Measurements from ENCODE around the gene MYLK2.

MYLK2 gene

DNA sequence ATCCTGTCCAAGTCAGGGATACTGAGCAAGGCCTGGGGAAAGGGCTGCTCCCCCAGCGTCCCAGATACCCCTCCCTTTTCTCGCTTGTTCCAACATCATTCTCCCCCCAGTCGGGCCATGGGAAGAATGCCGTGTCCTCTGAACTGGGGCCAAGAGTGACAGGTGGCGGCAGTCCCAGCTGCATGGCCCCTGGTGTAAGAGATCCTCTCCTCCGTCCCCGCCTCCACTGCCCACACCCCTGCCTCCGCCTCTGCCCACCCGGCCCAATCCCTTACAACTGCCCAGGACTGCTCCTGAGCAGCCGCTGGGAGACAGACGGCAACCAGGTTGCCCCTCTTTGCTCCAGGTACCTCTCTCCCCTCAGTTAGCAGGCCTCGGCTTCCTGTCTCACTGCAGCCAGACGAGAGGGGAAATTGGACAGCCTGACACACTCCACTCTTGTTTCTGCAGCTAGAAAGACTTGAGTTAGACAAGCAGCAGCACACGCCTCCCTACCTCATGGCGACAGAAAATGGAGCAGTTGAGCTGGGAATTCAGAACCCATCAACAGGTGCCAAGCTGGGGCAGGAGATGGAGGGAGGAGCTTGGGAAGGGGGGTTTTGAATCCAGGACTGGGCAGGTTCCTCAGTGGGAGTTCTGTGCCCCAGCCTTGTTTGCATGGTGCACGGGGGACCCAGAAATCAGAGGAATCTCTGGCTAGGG, at the start of gene MYLK2:
Gene MYLK2, plus strand, starts transcription at position 274 of the 702 bp plus-strand sequence. Its CDS starts 225 bp downstream, at position 499.
- ATAC-seq = no peak

DNA sequence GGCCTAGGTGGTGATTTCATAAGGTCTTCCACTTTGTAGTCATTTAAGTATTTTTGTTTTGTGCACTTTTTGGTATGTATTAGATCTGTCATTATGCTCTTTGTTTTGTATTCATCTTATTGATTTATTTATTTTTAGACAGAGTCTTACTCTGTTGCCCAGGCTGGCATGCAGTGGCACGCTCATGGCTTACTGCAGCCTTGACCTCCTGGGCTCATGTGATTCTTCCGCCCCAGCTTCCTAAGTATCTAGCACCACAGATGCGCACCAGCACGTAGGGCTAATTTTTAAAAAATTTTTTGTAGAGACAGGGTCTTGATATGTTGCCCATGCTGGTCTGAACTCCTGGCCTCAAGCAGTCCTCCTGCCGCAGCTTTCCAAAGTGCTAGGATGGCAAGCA, 49.5 kb upstream of the MYLK2 start:
- no peak for ATAC-seq
- TF ChIP-seq, protein P1, sequence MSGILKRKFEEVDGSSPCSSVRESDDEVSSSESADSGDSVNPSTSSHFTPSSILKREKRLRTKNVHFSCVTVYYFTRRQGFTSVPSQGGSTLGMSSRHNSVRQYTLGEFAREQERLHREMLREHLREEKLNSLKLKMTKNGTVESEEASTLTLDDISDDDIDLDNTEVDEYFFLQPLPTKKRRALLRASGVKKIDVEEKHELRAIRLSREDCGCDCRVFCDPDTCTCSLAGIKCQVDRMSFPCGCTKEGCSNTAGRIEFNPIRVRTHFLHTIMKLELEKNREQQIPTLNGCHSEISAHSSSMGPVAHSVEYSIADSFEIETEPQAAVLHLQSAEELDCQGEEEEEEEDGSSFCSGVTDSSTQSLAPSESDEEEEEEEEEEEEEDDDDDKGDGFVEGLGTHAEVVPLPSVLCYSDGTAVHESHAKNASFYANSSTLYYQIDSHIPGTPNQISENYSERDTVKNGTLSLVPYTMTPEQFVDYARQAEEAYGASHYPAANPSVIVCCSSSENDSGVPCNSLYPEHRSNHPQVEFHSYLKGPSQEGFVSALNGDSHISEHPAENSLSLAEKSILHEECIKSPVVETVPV (CRISPR knock-in tag; IDR thresholded peaks at IDR 0.05) = no peak
- TF ChIP-seq GLIS3 (CRISPR knock-in tag; IDR thresholded peaks at IDR 0.05) (no peak), ESRRG (CRISPR knock-in tag; IDR thresholded peaks at IDR 0.05) (no peak), CSDC2 (CRISPR knock-in tag; IDR thresholded peaks at IDR 0.05) (no peak), ZNF8 (CRISPR knock-in tag; IDR thresholded peaks at IDR 0.05) (no peak), OSR1 (CRISPR knock-in tag; IDR thresholded peaks at IDR 0.05) (no peak), SNAI2 (CRISPR knock-in tag; IDR thresholded peaks at IDR 0.05) (no peak), PPARA (CRISPR knock-in tag; IDR thresholded peaks at IDR 0.05; ENCODE audit: borderline replicate concordance) (no peak)
- TF ChIP-seq, protein P2, sequence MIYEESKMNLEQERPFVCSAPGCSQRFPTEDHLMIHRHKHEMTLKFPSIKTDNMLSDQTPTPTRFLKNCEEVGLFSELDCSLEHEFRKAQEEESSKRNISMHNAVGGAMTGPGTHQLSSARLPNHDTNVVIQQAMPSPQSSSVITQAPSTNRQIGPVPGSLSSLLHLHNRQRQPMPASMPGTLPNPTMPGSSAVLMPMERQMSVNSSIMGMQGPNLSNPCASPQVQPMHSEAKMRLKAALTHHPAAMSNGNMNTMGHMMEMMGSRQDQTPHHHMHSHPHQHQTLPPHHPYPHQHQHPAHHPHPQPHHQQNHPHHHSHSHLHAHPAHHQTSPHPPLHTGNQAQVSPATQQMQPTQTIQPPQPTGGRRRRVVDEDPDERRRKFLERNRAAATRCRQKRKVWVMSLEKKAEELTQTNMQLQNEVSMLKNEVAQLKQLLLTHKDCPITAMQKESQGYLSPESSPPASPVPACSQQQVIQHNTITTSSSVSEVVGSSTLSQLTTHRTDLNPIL (CRISPR knock-in tag; IDR thresholded peaks at IDR 0.05; ENCODE audit: low read depth) = no peak
- TF ChIP-seq, protein P3, sequence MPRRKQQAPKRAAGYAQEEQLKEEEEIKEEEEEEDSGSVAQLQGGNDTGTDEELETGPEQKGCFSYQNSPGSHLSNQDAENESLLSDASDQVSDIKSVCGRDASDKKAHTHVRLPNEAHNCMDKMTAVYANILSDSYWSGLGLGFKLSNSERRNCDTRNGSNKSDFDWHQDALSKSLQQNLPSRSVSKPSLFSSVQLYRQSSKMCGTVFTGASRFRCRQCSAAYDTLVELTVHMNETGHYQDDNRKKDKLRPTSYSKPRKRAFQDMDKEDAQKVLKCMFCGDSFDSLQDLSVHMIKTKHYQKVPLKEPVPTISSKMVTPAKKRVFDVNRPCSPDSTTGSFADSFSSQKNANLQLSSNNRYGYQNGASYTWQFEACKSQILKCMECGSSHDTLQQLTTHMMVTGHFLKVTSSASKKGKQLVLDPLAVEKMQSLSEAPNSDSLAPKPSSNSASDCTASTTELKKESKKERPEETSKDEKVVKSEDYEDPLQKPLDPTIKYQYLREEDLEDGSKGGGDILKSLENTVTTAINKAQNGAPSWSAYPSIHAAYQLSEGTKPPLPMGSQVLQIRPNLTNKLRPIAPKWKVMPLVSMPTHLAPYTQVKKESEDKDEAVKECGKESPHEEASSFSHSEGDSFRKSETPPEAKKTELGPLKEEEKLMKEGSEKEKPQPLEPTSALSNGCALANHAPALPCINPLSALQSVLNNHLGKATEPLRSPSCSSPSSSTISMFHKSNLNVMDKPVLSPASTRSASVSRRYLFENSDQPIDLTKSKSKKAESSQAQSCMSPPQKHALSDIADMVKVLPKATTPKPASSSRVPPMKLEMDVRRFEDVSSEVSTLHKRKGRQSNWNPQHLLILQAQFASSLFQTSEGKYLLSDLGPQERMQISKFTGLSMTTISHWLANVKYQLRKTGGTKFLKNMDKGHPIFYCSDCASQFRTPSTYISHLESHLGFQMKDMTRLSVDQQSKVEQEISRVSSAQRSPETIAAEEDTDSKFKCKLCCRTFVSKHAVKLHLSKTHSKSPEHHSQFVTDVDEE (CRISPR knock-in tag; IDR thresholded peaks at IDR 0.05) = no peak
- TF ChIP-seq, protein P4, sequence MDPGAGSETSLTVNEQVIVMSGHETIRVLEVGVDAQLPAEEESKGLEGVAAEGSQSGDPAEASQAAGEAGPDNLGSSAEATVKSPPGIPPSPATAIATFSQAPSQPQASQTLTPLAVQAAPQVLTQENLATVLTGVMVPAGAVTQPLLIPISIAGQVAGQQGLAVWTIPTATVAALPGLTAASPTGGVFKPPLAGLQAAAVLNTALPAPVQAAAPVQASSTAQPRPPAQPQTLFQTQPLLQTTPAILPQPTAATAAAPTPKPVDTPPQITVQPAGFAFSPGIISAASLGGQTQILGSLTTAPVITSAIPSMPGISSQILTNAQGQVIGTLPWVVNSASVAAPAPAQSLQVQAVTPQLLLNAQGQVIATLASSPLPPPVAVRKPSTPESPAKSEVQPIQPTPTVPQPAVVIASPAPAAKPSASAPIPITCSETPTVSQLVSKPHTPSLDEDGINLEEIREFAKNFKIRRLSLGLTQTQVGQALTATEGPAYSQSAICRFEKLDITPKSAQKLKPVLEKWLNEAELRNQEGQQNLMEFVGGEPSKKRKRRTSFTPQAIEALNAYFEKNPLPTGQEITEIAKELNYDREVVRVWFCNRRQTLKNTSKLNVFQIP (CRISPR knock-in tag; IDR thresholded peaks at IDR 0.05; ENCODE audit: borderline replicate concordance, low read depth) = no peak

More for the DNA sequence above, at the start of gene MYLK2:
- TF ChIP-seq, protein P3 (CRISPR knock-in tag; IDR thresholded peaks at IDR 0.05) = no peak
- TF ChIP-seq ARNTL (CRISPR knock-in tag; IDR thresholded peaks at IDR 0.05; ENCODE audit: borderline replicate concordance, low read depth) = no peak
- TF ChIP-seq SNAI2 (CRISPR knock-in tag; IDR thresholded peaks at IDR 0.05) = no peak
- no peak for TF ChIP-seq BACH2 (CRISPR knock-in tag; IDR thresholded peaks at IDR 0.05; ENCODE audit: borderline replicate concordance)
- no peak for TF ChIP-seq PPARA (CRISPR knock-in tag; IDR thresholded peaks at IDR 0.05; ENCODE audit: borderline replicate concordance)
- TF ChIP-seq, protein P4 (CRISPR knock-in tag; IDR thresholded peaks at IDR 0.05; ENCODE audit: borderline replicate concordance, low read depth) = no peak
- no peak for TF ChIP-seq RARB (CRISPR knock-in tag; IDR thresholded peaks at IDR 0.05)
- TF ChIP-seq ESRRG (CRISPR knock-in tag; IDR thresholded peaks at IDR 0.05) = no peak
- TF ChIP-seq ZNF565 (CRISPR knock-in tag; conservative IDR thresholded peaks at IDR 0.05; ENCODE audit: low read depth) = no peak

DNA sequence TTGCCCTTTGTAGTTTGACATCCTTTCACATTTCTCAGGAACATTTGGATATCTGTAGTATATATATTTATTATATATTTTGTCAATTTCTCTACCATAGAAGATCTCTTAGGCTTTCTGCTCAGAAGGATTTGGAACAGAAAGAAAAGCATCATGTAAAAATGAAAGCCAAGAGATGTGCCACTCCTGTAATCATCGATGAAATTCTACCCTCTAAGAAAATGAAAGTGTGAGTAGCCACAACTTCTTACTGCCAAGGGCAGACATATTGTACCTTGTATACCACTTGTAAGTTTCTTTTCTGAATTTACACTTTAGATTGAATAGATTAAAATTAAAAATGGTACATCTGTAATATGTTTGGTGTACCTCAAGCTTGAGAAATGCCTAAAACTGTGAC, 48.9 kb upstream of the MYLK2 start:
- no peak for ATAC-seq
- TF ChIP-seq BACH2 (CRISPR knock-in tag; IDR thresholded peaks at IDR 0.05; ENCODE audit: borderline replicate concordance) = no peak
- no peak for TF ChIP-seq GLIS3 (CRISPR knock-in tag; IDR thresholded peaks at IDR 0.05)
- no peak for TF ChIP-seq TCF4 (CRISPR knock-in tag; IDR thresholded peaks at IDR 0.05; ENCODE audit: borderline replicate concordance)
- no peak for TF ChIP-seq ZNF565 (CRISPR knock-in tag; conservative IDR thresholded peaks at IDR 0.05; ENCODE audit: low read depth)
- TF ChIP-seq, protein P5, sequence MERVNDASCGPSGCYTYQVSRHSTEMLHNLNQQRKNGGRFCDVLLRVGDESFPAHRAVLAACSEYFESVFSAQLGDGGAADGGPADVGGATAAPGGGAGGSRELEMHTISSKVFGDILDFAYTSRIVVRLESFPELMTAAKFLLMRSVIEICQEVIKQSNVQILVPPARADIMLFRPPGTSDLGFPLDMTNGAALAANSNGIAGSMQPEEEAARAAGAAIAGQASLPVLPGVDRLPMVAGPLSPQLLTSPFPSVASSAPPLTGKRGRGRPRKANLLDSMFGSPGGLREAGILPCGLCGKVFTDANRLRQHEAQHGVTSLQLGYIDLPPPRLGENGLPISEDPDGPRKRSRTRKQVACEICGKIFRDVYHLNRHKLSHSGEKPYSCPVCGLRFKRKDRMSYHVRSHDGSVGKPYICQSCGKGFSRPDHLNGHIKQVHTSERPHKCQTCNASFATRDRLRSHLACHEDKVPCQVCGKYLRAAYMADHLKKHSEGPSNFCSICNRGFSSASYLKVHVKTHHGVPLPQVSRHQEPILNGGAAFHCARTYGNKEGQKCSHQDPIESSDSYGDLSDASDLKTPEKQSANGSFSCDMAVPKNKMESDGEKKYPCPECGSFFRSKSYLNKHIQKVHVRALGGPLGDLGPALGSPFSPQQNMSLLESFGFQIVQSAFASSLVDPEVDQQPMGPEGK (CRISPR knock-in tag; IDR thresholded peaks at IDR 0.05; ENCODE audit: borderline replicate concordance) = no peak
- TF ChIP-seq RARB (CRISPR knock-in tag; IDR thresholded peaks at IDR 0.05) = no peak
- TF ChIP-seq, protein P3 (CRISPR knock-in tag; IDR thresholded peaks at IDR 0.05) = no peak
- TF ChIP-seq ZNF70 (CRISPR knock-in tag; IDR thresholded peaks at IDR 0.05) = no peak
- TF ChIP-seq ESRRG (CRISPR knock-in tag; IDR thresholded peaks at IDR 0.05) = no peak
- no peak for TF ChIP-seq CSDC2 (CRISPR knock-in tag; IDR thresholded peaks at IDR 0.05)

Measured in SK-N-SH treated with all-trans-retinoic acid at 6 μM for 48 hours (cell line).